ENCODE measurements around the gene PRKAR2A.

GRCh38 chr3:48738144-48738536 lies 109.5 kb downstream of the PRKAR2A start:
- TF ChIP-seq POLR2AphosphoS5 (IDR thresholded peaks at IDR 0.05; ENCODE audit: low read depth, low read length) (no peak), CTCF (IDR thresholded peaks at IDR 0.05) (no peak)

All from Panc1 (cell line).